SK-MEL-5 (cell line): ENCODE data around the gene PNRC2. TPM values are rescaled to one million over a fixed set of nuclear protein-coding genes. Genes with fewer than 3 reads are reported as not detected.
"Not testable (repeated sequence)": the region's sequence is repeated elsewhere in the genome, so short reads cannot be mapped to it uniquely, and the experiment has no call there.

Experiments
- DNase-seq: peaks from one replicate; pipeline ENCODE4 v3.0.0-alpha.2; 2016; ENCODE audit warnings: low read depth, low spot score
- in situ Hi-C: cut with HindIII; loops from 2 replicates; pipeline ENCODE4 v1.10.0; 2016; ENCODE audit warnings: low sequenced_read_pairs, high pct_unique_total_duplicates, low pct_unique_long_range_greater_than_20kb
- total RNA-seq: library from RNA; depleted of rRNA; stranded (reverse); fragments of >200 nt; shearing (Covaris generic); gene quantifications from 2 replicates; pipeline ENCODE4 v1.2.3, GENCODE V29; 2014

Gene PNRC2
- total RNA-seq, 1 experiment from 2014 or later: 60.9 TPM

DNA sequence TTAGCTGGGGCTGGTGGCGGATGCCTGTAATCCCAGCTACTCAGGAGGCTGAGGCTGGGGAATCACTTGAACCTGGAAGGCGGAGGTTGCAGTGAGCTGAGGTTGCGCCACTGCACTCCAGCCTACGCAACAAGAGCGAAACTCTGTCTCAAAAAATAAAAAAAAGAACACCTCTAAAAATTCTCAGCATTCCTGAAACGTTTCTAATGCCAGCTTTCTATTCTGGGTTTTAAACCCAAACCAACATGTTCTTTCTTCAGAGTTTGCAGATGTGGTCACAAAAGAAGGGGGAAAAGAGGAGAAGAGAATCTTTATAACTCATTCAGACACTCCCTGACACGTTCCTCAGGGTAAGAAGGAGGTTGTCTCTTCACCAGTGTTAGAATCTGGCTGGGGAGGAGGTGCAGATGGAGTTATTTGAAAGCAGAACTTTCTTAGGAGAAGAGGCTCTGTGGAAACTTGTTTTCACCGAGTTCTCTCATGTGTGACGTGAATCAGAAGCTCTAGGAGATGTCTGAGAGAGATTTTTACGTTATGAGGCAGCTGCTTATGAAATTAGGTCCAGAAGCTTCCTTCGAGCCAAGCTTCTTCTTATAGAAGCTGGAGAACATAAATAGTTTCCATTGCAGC is 28.7 kb upstream of the PNRC2 start:
- in situ Hi-C loops: no loop called here
- DNase-seq: no peak

DNA sequence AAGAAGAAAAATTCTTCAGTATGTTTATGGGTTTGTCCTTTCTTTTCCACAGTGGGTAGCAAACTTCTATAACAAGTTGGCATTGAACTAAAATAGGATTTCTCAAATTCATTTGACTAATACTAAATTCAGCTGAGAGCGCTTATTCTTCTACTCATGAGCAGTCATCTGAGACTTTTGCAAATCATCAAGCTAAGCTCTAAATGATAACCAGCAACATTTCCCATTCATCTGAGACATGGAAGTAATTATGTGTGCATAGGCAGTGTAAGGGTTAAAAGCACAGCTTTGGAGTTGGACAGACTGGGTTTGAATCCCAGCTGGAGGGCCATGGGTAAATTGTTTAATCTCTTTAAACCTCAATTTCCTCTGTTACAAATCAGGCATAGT is 28.1 kb upstream of the PNRC2 start:
- in situ Hi-C loops: no loop called here
- no peak for DNase-seq

DNA sequence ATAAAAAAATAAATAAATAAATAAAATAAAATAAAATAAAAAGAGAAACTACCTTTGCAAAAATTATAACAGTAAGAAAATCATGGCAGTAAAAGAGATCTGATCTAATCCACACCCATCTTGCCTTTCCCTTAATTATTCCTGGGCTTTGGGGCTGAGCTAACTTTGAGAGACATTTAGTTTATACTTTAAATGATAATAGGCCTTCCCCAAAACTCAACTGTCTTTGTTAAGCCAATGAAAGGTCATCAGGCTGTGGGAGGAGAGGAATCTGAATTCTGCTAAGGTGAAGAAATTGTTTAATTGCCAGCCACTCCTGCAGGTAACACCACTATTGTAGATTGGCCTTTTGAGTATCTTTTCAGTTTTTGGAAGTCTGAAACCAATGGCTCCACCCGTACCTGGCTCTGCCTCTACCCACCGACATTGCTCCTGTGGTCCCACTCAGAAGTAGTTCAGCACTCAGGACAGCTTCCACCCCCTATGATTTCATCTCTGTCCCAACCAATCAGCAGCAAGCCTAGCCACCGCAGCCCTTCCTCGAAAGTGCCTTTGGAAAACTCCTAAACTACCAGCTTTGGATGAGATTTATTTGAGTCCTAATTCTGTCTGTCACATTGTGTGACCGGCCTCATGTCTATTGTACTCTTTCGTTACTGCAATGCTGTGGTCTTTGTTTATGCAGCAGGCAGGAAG is 23.0 kb upstream of the PNRC2 start:
- in situ Hi-C loops: no loop called here
- no peak for DNase-seq

- in situ Hi-C loops: no loop called here
- DNase-seq: no peak
These were observed 12.3 kb upstream of the PNRC2 start for GRCh38 chr1:23947366-23947765.

- in situ Hi-C loops: no loop called here
- DNase-seq: no peak
These were observed 6.6 kb upstream of the PNRC2 start for GRCh38 chr1:23953020-23953419.

- in situ Hi-C loops: no loop called here
These were observed 2.5 kb upstream of the PNRC2 start for GRCh38 chr1:23957096-23957495.

GRCh38 chr1:23958040-23958809 is 1.4 kb upstream of the PNRC2 start:
- in situ Hi-C loops, DNase-seq: not testable (repeated sequence)

More at GRCh38 chr1:23957096-23957495, 2.5 kb upstream of the PNRC2 start:
- DNase-seq: no peak

DNA sequence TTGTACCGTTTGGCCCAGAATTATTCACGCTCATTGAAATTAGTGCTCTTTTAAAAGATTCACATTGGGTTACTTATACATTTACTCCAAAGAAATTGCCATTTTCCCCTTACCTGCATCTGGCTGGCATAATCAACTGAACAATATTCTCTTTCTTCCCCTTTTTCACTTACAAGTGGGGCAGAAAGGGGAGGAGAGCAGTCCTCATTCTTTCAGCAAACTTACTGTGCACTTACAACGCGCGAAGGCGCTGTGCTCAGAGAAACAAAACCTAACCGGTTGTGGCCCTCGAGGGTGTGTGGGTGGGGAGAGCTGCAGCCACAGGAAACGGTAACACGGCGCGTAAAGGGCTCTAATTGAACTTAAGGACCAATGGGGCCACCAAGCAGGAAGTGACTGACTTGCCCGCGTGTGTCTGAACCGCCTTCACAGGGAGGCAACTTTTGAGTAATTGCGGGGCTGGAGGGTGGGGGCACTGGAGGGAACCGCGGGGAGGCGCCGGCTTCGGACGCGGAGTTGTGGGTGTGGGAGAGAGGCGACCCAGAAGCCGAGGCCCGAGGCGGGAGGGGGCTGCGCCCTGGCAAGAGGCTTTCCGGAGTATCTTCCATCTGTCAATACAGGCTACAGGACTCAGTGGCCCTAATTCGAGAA is 693 bp upstream of the PNRC2 start:
- in situ Hi-C loops: no loop called here
- DNase-seq: peak; percentile 93

DNA sequence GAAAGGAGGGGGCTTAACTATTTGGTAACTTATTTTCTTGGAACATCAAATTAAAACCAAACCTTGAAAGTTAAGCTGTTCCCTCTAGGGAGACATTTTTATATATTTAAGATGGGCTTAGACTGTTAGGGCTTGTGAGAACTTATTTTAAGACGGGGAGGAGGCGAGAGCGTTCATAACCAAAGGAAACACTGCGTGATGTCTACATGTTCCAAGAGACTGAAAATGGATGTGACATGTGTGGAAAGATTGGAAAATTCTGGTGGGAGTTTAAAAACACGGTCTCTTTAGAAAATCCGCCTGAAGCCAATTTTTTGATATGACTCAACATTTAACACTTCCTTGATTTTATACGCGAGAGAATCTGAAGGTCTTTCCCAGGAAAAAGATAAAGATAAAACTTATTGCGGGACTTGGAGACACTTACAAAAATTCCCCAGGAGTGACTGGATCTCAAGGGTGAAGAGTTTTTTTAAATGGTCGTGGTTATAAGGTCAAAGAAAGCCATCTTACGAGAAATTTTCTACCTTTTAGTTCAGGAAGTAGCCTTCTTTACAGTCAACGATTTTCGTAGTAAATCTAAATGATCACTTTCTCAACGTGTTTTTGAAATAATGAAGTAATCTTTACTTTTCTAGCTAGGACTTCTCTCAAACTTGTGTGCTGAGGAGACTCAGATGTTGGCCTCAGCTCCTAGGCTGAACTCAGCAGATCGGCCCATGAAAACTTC is 828 bp downstream of the PNRC2 start:
- no peak for DNase-seq
- in situ Hi-C loops: no loop called here

DNA sequence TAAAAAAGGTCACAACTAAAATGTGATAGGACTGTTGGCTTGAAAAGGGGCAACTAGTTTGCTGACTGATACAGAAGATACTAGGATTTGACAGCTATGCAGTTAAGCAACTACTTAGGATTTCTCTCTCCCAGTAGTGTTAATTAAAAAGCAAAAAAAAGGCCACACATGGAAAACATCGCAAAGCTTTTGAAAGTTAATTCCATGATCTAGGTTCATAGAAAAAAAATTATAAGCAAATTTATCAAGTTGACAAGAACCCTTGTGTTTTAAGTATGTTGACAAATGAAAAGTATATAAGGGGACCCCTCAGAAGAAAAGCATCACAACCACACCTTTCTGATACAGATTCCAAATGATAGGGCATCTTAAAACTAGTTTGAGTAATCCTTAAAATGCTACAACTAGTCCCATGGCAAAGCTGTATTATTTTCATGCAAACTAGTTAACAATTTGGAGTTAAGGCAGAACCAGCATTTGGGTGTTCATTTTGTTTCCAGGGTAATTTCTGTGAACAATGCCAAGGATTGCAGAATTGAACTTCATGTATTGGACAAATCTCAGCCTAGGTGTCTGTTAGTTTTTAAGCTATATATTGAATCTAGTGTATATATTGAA is 4.1 kb downstream of the PNRC2 start:
- no peak for DNase-seq
- in situ Hi-C loops: no loop called here

DNA sequence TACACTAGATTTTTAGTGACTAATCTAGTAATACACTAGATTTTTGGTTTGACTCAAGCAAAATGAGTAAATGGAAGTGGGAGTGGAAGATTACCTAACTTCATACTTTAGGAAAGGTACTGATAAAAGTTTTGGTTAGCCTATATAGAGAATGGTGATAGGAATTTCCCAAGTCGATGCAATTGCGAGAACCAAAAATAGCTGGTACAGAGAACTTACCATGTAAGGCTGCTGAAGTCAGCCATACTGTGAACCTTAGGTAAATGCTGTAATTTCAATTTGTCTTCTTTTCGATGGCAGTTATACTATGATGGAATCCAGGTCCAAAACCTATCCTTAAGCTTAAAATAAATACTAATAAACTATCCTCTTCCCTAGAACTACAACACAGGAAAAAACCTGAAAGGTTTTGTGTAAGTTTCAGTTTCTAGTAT is 4.6 kb downstream of the PNRC2 start:
- no peak for DNase-seq
- in situ Hi-C loops: no loop called here

- DNase-seq: no peak
- in situ Hi-C loops: no loop called here
These were observed 5.4 kb downstream of the PNRC2 start for GRCh38 chr1:23964790-23965740.

DNA sequence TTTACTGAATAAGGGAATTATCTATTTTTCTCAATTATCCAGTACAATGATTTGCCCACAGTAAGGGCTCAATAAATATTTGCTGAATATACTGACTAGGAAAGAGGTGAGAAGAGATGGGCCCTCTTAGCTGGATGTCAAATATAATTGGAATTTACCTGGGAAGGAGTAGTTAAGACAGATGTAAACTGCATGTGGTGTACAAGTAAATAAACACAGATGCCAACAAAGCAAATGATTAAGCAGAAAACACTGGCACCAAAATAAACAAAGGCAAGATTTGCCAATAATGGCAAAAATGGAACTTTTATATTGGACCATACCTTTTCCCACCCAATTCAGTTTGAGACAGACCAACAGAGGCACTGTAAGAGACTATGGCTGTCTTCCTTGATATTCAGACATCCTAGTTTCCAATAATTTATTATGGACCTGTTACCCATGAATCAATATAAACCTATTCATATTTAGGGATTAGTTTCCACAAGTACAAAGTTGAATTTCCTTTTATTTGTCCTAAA is 7.4 kb downstream of the PNRC2 start:
- DNase-seq: no peak
- in situ Hi-C loops: no loop called here

- in situ Hi-C loops: no loop called here
- DNase-seq: no peak
These were observed 8.2 kb downstream of the PNRC2 start for GRCh38 chr1:23967871-23968270.

DNA sequence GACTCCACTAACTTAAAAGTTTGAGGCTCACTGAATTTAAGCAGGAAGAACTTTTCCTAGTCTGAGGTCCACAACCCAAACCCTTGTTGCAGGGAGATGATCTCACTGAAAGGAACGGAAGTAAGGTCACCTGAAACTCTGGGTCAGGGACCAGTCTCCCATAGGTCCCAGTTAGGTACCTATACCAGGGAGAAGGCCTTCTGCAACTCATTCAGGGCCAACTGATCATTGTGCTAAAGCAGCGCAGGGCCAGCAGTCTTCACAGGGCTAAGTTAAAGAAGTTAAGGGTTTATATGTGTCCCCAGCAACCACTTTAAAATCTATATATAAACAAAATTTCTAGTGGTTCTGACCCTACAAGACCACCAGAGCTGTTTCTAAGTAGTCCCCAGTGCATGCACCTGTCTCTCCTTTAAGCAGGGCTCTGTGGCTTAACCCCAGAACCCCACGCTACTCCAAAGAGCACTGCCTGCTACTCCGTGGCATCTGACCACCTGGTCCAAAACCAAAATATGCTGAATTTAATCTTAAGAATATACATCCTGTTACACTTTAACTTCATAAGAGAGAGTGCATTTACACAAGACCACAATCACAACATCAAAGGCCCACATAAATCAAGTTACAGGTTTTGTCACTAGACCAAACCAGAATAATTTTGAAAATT is 17.7 kb downstream of the PNRC2 start:
- in situ Hi-C loops: no loop called here
- DNase-seq: no peak

- in situ Hi-C loops: no loop called here
- no peak for DNase-seq
These were observed 18.2 kb downstream of the PNRC2 start for GRCh38 chr1:23977854-23978191.
